HepG2 (cell line): Measurements from ENCODE around the gene NEDD4. TPM values are rescaled to one million over a fixed set of nuclear protein-coding genes. Genes with fewer than 3 reads are reported as not detected.
A peak's percentile ranks its signal among the peaks of the same experiment; 100 is the strongest.

Source experiments
- CTCF ChIP-seq: sonication (generic); formaldehyde crosslinking; IDR thresholded peaks from 2 replicates; pipeline ENCODE4 v1.5.0; 2020; ENCODE audit warnings: mild to moderate bottlenecking, missing genetic modification reagents, moderate library complexity
- ERF ChIP-seq: IDR thresholded peaks from 2 replicates; pipeline ENCODE4 v1.6.1; 2018; ENCODE audit warnings: missing biosample characterization, missing genetic modification reagents
- FOXA1 ChIP-seq, 2 experiments: fragments of 450-650 bp in 1 of 2; sonication (generic) in 1 of 2; formaldehyde crosslinking in 1 of 2; IDR thresholded peaks; 2 replicates each; pipeline versions ENCODE4 v1.4.0 to v1.6.1; 2016 to 2020; ENCODE audit warnings: missing genetic modification reagents in 1 of 2
- FOXC1 ChIP-seq: sonication (generic); formaldehyde crosslinking; IDR thresholded peaks from 2 replicates; pipeline ENCODE4 v1.8.0; 2022; ENCODE audit warnings: mild to moderate bottlenecking, missing genetic modification reagents, borderline replicate concordance
- KDM3A ChIP-seq: IDR thresholded peaks from 2 replicates; pipeline ENCODE4 v1.6.1; 2018; ENCODE audit warnings: low read depth, missing compliant biosample characterization
- MEIS2 ChIP-seq: sonication (generic); formaldehyde crosslinking; IDR thresholded peaks from 2 replicates; pipeline ENCODE4 v1.9.0; 2021; ENCODE audit warnings: mild to moderate bottlenecking, missing genetic modification reagents
- NRL ChIP-seq: sonication (generic); formaldehyde crosslinking; IDR thresholded peaks from 2 replicates; pipeline ENCODE4 v1.5.0; 2020; ENCODE audit warnings: missing genetic modification reagents, mild to moderate bottlenecking, moderate library complexity, borderline replicate concordance
- RFX5 ChIP-seq: IDR thresholded peaks from 2 replicates; pipeline ENCODE4 v1.6.1; 2011; ENCODE audit warnings: low read depth, low read length, improper control_type of control experiment
- SNAI1 ChIP-seq: sonication (generic); formaldehyde crosslinking; IDR thresholded peaks from 2 replicates; pipeline ENCODE4 v1.5.0; 2020; ENCODE audit warnings: mild to moderate bottlenecking, missing genetic modification reagents, borderline replicate concordance
- TBP ChIP-seq: sonication (generic); formaldehyde crosslinking; IDR thresholded peaks from 2 replicates; pipeline ENCODE4 v1.5.0; 2020; ENCODE audit warnings: missing genetic modification reagents
- YEATS2 ChIP-seq: sonication (generic); formaldehyde crosslinking; IDR thresholded peaks from 2 replicates; pipeline ENCODE4 v1.4.0; 2020; ENCODE audit warnings: missing genetic modification reagents, borderline replicate concordance
- ZBTB33 ChIP-seq: sonication (generic); formaldehyde crosslinking; IDR thresholded peaks from 2 replicates; pipeline ENCODE4 v1.4.0; 2020; ENCODE audit warnings: missing genetic modification reagents
- ZNF17 ChIP-seq: sonication (generic); formaldehyde crosslinking; IDR thresholded peaks from 2 replicates; pipeline ENCODE4 v1.5.0; 2020; ENCODE audit warnings: mild to moderate bottlenecking, missing genetic modification reagents
- ZNF280D ChIP-seq: sonication (generic); formaldehyde crosslinking; IDR thresholded peaks from 2 replicates; pipeline ENCODE4 v1.5.1; 2020; ENCODE audit warnings: mild to moderate bottlenecking, missing genetic modification reagents
- ZNF333 ChIP-seq: sonication (generic); formaldehyde crosslinking; IDR thresholded peaks from 2 replicates; pipeline ENCODE4 v1.4.0; 2020; ENCODE audit warnings: mild to moderate bottlenecking, missing genetic modification reagents, borderline replicate concordance
- ZNF501 ChIP-seq: sonication (generic); formaldehyde crosslinking; IDR thresholded peaks from 2 replicates; pipeline ENCODE4 v1.5.1; 2020; ENCODE audit warnings: mild to moderate bottlenecking, moderate library complexity, missing genetic modification reagents
- ZUFSP ChIP-seq: sonication (generic); formaldehyde crosslinking; IDR thresholded peaks from 2 replicates; pipeline ENCODE4 v1.9.0; 2021; ENCODE audit warnings: missing genetic modification reagents, mild to moderate bottlenecking, borderline replicate concordance
- polyA plus RNA-seq, 8 experiments: library from polyadenylated mRNA; depleted of rRNA in 3 of 8; stranded (reverse) in 7 of 8; unstranded in 1 of 8; fragments of >200 nt; fragmentation: Illumina TruSeq in 4 of 8; extraction: Trizol in 4 of 8; gene quantifications; 2 replicates each; pipeline versions ENCODE4 v1.2.1 to v1.2.3, GENCODE V29; 2011 to 2016; ENCODE audit warnings: low read depth in 4 of 8, missing spikeins in 1 of 8, mixed read lengths in 1 of 8; ENCODE audit not compliant: insufficient read depth in 1 of 8
- total RNA-seq, 5 experiments: library from RNA; depleted of rRNA; stranded (reverse); fragments of >200 nt; fragmentation: Illumina TruSeq; extraction: Trizol; gene quantifications; 2 replicates each; pipeline ENCODE4 v1.2.3, GENCODE V29; 2016; ENCODE audit warnings: low read depth in 1 of 5

The NEDD4 gene
- total and polyA plus RNA-seq, 2 of the 13 experiments (the other 11 are each of a cell fraction or from before 2014, with no cell fraction given): 10.4 to 13.0 TPM

- TF ChIP-seq ZNF280D (CRISPR knock-in tag) (peak; percentile 80; the same call in 1 of the 2 replicates), ZNF17 (CRISPR knock-in tag) (no peak), RFX5 (no peak), TBP (CRISPR knock-in tag) (no peak), ERF (CRISPR knock-in tag) (no peak), KDM3A (CRISPR knock-in tag) (no peak), ZNF501 (CRISPR knock-in tag) (0 out of 2 replicates have a peak, but pooled peaks have one; percentile 39), MEIS2 (no peak), ZNF333 (no peak), SNAI1 (CRISPR knock-in tag) (no peak), ZBTB33 (CRISPR knock-in tag) (no peak), CTCF (CRISPR knock-in tag) (peak; percentile 86), NRL (no peak), ZUFSP (CRISPR knock-in tag) (no peak), YEATS2 (CRISPR knock-in tag) (no peak), FOXC1 (no peak), FOXA1 (IDR thresholded peaks at IDR 0.05) (no peak), FOXA1 (CRISPR knock-in tag; IDR thresholded peaks at IDR 0.05) (no peak)
These were observed 193.9 kb downstream of the NEDD4 start (continued) for GRCh38 chr15:55799291-55800212.
